HTERT RPE-1 (cell line): ENCODE measurements around the gene ZDHHC22.

Experiments
- in situ Hi-C: fragments of 300-500 bp; cut with MboI; formaldehyde crosslinking; loops from 4 replicates; pipeline ENCODE4 v1.14.3; 2020; ENCODE audit warnings: low sequenced_read_pairs

Gene ZDHHC22

GRCh38 chr14:77085538-77085937 is 56.1 kb downstream of the ZDHHC22 start:
- in situ Hi-C loops = no loop called here

GRCh38 chr14:77084985-77085384 is 56.6 kb downstream of the ZDHHC22 start:
- in situ Hi-C loops = no loop called here

GRCh38 chr14:77083082-77083481 is 58.5 kb downstream of the ZDHHC22 start:
- in situ Hi-C loops = no loop called here

GRCh38 chr14:77082356-77082755 is 59.2 kb downstream of the ZDHHC22 start:
- in situ Hi-C loops = no loop called here
